GM18858 (cell line): ENCODE results near the gene CCND2.

Experiments used
- ATAC-seq: cut with Tn5 transposase; IDR thresholded peaks from one replicate; pipeline ENCODE4 v1.9.1; 2021; ENCODE audit not compliant: unreplicated experiment

Gene CCND2

DNA sequence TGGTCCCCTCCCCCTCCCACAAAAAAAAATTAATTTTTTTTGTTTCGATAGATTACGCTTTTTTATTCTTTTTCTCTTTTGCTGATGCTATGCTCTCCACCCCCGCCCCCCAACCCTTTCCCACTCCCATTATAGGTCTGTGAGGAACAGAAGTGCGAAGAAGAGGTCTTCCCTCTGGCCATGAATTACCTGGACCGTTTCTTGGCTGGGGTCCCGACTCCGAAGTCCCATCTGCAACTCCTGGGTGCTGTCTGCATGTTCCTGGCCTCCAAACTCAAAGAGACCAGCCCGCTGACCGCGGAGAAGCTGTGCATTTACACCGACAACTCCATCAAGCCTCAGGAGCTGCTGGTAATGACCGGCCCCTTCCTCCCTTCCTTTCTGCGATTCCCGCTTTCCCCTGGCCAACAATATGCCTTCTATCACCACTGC, 2.3 kb downstream of the CCND2 start:
- ATAC-seq = no peak

DNA sequence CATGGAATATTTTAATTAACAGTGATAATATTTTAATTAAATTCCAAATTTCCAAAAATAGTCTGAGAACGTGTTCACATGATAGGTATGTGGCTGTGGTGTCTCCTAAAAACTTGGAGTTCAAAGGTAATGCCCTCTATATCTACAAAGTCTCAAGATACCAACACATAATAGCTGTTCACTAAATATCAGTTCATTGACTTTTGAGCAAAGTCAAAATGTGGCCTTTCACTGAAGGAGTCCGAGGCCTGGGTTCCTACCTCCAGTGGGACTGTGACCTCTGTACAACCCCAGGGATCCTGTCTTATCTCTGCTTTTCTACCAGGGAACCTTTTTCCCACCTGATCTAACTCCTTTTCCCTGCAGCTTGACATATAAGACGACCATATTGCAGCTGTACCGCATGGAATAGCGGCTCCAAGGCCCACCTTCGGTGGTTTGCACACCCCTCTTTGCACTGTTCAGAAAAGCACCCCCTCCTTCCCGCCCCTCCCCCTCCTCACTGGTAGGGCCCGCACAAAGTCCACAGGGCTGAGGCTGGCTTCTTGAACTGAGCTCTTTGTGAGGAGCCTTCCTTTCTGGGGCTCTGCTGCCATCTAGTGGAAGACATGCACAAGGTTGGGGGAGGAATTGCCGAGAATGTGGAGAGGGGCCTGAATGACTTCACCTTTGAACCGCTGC, 3.1 kb downstream of the CCND2 start:
- no peak for ATAC-seq

DNA sequence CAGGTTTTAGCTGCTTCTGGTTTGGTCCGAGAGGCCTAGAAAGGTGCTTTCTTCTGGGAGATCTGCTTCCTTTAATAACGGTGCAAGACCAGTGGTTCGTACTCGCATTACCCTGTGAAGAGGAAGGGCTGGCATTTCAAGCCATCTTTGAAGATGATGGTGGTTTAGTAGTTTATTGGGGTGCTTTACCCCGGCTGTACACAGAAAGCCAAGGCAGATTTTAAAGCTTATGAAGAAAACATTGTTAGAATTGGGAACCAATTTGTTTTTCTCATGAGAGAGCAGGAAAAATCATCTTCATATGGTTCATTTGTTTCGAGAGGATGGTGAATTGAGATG, 3.6 kb downstream of the CCND2 start:
- ATAC-seq = no peak

DNA sequence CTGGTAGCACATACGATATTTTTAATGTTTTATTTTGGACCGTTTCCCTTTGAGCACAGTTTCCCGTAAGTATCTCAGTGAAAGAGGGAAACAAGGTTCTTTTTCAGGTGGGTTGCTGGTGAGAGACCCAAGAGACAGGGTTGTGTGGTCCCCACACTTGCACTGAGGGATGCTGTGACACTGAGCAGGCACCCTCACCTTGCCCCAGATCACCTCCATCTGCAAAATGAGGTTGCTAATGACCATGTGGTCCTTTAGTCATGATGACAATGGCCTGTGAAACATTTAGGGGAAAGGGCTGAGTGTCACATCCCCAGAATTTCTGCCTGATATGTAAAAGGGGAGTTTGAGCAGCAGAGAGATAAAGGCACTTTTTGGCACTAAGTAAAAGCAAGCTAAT, 4.3 kb downstream of the CCND2 start:
- ATAC-seq = no peak

- ATAC-seq = no peak
These were observed 5.0 kb downstream of the CCND2 start for GRCh38 chr12:4278329-4279197.

DNA sequence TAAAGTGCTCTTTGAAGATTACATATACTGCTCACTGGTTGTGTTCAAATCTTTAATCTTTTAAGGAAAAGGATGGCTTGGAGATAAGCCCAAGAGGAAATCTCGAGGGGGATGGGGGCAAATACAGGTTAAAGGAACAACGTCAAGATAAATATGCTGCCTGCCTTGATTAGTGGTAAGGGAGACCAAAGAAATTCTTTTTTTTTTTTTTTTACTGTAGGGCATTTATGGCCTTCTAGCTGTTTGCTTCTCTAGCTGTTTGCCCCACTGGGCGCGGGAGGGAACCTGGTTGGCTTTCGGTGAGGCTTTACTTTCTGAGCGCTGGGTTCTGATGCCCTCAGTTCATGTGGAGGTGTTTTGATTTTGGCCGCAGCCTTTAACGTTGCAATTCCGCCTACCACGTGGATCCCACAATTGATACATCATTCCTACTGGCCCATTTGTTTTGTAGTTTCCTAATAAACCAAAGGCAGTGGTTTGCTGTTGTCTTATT, 5.7 kb downstream of the CCND2 start:
- no peak for ATAC-seq

GRCh38 chr12:4280351-4281163, 7.0 kb downstream of the CCND2 start:
- ATAC-seq = no peak

- no peak for ATAC-seq
These were observed 7.7 kb downstream of the CCND2 start for GRCh38 chr12:4281173-4281654.

DNA sequence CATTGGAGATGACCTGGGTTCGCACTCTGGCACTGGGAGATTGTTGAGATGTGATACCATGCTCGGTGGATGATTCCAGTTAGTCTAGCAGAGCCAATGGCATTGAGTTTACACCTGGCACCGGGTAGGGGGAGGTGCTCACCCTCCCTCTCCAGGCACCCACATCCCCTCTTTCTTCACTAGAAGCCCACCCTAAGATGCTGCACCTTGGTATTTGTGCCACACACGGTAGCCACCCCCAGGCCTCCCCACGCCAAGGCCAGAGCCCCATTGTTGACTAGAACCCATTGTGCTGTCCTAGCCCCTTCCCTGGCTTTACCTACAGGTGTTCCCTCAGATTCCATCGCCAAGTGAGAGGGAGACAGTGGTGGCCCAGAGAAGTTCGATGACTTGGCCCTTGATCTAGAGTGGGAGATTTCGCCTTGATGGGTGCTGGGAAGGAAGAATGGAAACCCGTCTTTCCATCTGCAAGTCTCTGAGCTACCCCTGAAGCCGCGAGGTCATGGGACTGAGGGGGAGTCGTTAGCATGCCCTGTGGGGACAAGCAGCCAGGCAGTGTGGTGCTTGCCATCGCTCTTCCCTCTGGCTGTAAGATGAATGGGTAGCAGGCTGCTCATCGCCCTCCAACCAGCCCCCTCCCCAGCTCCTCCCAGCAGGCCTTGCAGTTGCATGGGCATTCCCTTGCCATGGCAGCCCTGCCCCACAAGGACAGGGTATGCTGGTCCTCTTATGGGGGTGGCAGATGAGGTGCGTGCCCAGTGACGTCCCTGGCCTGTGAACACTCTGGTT, 8.7 kb downstream of the CCND2 start:
- ATAC-seq = no peak

- no peak for ATAC-seq
These were observed 9.4 kb downstream of the CCND2 start for GRCh38 chr12:4282892-4283511.

- ATAC-seq = no peak
These were observed 10.1 kb downstream of the CCND2 start for GRCh38 chr12:4283512-4284255.

GRCh38 chr12:4284306-4284705, 10.7 kb downstream of the CCND2 start:
- no peak for ATAC-seq

DNA sequence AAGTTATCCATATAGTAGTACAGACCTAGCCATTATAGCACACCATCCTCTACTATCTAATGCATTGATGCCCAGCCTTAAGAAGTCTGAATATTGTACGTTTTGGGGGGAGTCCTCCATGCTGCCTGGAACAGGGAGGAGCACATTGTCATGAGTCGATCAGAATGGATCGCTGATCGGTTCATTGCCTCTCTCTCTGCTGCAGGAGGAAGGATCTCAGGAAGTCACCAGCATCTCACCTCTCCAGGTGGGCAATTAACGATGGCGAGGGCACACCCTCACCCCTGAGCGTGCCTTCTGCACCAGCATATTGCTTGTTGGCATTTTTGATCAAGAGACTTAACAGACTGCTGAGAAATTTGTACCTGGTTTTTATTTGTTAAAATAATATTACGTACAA, 11.5 kb downstream of the CCND2 start:
- no peak for ATAC-seq

GRCh38 chr12:4286228-4286627, 12.7 kb downstream of the CCND2 start:
- no peak for ATAC-seq

DNA sequence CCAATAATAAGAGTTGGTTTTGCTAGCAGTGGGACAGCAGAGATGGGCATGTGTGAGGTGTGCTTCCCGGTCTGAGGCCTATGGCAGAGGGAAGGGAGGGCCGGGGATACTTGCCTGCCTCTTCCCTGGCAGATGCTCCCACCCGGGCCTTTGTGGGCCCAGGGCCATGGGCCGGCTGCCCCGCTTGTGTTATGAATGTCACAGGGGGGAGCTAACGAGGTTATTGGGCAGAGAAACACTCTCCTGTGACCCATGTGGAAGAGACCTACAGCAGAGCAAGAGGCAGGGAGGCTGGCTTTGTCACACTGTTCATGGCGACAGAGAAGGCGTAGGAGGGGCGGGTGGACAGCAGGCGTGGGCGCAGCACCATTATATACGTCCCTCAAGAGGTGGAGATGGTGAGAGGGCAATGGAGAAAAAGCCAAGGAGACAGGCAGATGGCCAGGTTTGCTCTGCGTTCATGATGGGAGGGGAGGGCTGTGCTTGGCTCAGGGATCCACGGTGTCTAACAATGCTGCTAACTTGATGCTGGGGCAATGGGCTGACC, 13.3 kb downstream of the CCND2 start:
- no peak for ATAC-seq

GRCh38 chr12:4287325-4288211, 14.0 kb downstream of the CCND2 start:
- no peak for ATAC-seq

DNA sequence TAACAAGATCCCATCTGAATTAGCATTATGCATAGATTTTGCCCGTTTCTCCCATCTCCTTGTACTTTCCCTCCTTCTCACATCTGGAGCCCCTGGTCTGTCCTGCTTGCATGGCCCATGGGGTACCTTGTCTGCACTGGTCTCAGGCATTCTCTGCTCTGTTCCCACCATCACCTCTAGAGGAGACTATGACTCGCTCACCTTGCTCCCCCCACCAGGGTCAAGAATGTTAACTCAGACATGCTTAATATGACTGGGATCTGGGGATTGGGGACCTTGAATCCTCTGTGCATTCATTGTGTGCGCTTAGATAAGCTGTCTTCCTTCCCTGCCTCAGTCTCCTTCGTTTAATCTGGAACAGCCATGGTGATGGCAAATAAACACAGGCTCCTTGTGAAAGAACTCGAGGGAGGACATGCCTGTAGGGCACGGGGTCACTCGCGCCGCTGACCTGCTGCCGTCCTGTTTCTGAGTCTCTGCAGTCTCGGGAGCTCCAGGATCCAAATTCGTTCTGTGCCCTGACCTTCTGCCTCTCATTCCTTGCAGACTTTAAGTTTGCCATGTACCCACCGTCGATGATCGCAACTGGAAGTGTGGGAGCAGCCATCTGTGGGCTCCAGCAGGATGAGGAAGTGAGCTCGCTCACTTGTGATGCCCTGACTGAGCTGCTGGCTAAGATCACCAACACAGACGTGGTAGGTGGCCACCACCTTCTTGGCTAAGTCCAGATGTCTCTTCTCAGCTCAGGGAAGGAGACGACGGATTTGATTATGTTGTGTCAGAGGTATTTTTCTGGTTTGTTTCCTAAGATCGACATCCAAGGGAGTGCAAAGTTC, 15.0 kb downstream of the CCND2 start:
- no peak for ATAC-seq
